HL-60 (cell line): Measurements from ENCODE around the gene PLEKHJ1.

Experiments used
- CTCF ChIP-seq: IDR thresholded peaks from one replicate; pipeline ENCODE4 v1.5.1; 2011; ENCODE audit warnings: low read length, control low read depth, inconsistent platforms; ENCODE audit not compliant: insufficient read depth
- POLR2AphosphoS5 ChIP-seq: IDR thresholded peaks from 2 replicates; pipeline ENCODE4 v1.6.1; 2012; ENCODE audit warnings: low read depth

DNA sequence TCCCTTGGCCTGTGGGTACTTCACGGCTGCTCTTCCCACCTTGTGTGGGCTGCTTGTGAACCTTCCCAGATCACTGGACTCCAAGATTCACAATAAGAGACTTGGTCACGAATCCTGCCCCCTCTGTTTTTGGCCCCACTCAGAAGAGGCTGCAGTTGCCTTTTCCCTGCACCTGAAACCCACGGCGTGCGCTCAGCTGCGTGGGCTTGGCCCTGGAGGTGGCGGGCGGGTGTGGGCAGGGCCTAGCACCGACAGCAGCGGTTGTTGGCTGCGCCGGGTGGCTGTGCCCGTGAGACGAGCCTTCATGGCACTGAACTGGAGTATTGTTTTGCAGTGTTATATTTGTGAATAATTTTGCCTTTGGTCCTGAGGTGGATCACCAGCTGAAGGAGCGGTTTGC lies 33.8 kb downstream of the PLEKHJ1 start:
- TF ChIP-seq CTCF (no peak), POLR2AphosphoS5 (no peak)
